ENCODE results near the gene SLC4A5.

SLC4A5 gene

DNA sequence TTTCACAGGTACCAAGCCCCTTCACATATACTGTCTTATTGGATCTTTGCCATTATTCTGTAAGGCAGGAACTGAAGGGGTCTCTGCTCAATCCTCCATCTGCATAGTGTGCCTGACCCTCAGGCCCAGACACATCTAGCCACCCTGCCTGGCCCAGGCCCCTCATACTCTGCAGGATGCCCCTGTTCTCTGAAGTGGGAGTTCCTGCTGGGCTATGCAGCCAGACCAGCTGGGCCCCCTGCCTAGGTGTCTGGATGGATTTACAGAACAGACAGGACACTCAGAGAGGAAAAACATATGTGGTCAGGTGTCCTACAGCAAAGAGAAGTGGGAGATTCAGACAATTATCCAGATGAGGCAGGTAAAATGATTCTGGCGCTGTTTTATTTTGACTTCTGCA is 42.0 kb downstream of the SLC4A5 start:
- Histone ChIP-seq H3K27ac (no peak overlapping the region), H3K4me3 (no peak overlapping the region)
- no peak for DNase-seq (ENCODE audit: low spot score)
- TF ChIP-seq CTCF (IDR thresholded peaks at IDR 0.05): no peak

DNA sequence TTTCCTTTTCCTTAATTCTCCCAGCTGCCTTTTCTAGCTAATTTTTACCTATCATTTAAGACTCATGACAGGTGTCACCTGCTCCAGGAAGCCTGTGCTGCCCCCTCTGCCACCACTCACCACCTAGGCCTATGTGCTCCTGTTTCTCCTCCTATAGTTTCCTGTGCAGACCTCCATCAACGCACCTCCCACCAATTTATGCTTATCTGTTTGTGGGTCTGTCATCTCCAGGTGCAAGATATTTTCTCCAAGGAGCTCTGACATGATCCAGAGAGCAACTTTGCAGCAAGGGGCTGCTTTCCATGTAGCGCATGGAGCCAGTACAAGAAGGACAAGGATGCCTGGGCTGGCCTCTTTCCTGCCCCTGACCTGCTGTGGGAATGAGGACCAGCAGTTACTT is 42.7 kb downstream of the SLC4A5 start:
- DNase-seq (ENCODE audit: low spot score): no peak
- no peak for TF ChIP-seq CTCF (IDR thresholded peaks at IDR 0.05)
- Histone ChIP-seq H3K27ac (no peak overlapping the region), H3K4me3 (no peak overlapping the region)

DNA sequence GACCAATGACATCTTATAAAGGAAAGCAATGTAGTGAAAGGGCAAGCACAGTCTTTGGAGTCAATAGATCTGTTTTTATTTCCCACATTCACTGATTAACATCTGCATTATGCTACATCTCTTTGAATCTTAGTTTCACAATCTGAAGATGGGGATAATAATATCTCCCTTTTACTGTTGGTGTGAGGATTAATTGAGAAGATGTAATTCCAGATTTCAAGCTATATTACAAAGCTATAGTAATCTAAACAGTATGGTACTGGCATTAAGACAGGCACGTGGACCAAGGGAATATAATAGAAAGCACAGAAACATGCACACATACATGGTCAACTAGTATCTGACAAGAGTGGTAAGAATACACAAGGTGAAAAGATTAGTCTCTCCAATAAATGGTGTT is 45.3 kb downstream of the SLC4A5 start:
- no peak for TF ChIP-seq CTCF (IDR thresholded peaks at IDR 0.05)
- DNase-seq (ENCODE audit: low spot score): no peak
- Histone ChIP-seq H3K4me3 (no peak overlapping the region), H3K27ac (no peak overlapping the region)

- DNase-seq (ENCODE audit: low spot score): no peak
- no peak overlapping the region for H3K27ac ChIP-seq
- no peak overlapping the region for H3K4me3 ChIP-seq
- no peak for TF ChIP-seq CTCF (IDR thresholded peaks at IDR 0.05)
These were observed 45.8 kb downstream of the SLC4A5 start for GRCh38 chr2:74297391-74297790.

DNA sequence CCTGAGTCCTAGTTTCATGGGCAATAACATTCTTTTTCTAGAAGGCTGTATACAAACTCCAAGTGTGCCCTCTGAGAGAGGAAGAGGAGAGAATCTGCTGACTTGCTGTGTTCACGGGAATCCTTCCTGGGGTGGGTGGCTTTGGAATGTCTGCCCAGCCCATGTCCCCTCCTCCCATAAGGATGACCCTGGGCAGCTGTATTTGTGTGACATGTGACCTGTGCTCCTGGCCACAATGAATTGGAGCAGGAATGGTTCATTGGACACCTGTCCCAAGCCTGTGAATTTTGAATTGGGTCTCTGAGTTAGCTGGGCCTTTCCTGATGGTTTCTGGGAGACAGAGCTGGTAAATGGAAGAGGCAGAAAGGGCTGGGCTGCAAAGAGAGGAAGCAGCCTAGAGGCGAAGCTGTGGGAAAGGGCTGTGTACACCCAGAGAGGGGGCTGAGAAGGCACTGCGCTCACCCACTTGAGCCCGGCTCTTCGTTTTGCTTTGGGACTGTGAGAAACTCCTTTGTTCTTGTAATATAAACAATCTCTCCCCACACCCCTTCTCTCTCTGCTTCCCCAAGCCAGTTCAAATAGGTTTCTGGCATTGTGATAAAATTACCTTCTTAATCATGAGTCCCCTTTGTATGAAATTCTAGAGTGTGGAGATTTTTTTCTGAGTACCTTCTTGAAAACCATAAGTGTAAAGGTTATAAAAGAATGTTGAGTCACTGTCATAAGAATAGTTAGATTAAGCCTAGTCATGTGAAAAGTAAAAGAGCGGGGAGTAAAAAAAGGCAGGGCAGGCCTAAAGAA is 49.8 kb downstream of the SLC4A5 start:
- Histone ChIP-seq H3K27ac (no peak overlapping the region), H3K4me3 (no peak overlapping the region)
- no peak for TF ChIP-seq CTCF (IDR thresholded peaks at IDR 0.05)
- DNase-seq (ENCODE audit: low spot score): no peak

GRCh38 chr2:74292751-74293150 is 50.5 kb downstream of the SLC4A5 start:
- Histone ChIP-seq H3K27ac (no peak overlapping the region), H3K4me3 (no peak overlapping the region)
- no peak for TF ChIP-seq CTCF (IDR thresholded peaks at IDR 0.05)
- no peak for DNase-seq (ENCODE audit: low spot score)

DNA sequence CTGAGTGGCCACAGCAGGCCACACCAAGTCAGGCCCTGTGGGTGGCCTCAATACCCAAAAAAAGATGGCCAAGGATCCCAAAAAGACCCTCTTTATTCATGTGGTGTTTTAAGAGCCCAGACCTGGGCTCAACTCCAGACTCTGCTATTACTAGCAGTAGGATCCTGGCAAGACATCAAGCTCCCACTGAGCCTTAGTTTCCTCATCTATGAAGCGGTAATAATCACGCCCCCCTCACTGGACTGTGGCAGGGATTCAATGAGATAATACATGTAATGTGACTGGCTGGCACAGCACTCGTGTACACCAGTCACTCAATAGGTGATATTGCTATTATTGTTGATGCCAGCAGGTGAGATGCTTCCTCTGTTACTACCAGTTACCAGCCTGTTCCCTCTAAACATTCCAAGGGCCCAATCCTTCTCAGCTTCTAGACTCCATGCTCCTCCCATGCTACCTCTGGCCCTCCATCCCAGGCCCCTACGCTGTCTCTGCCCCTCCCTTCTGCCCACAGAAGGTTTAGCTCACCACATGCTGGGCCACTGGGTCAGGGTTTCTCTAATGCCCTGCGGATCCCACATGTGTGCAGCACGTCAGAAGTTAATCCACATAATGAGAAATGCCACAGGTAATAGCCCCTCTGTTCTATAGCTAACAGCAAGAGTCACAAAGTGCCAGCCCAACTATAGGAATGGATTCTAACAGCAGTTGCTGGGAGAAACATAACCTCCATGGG is 51.2 kb downstream of the SLC4A5 start:
- no peak overlapping the region for H3K4me3 ChIP-seq
- H3K27ac ChIP-seq: no peak overlapping the region
- no peak for DNase-seq (ENCODE audit: low spot score)
- TF ChIP-seq CTCF (IDR thresholded peaks at IDR 0.05): no peak
